Stimulated activated effector memory CD8-positive, alpha-beta T cell treated with anti-CD3 and anti-CD28 coated beads, Interleukin-12 subunit alpha, Interleukin-12 subunit beta, amount 100 ng/mL, for 72 hours (primary cell): Measurements from ENCODE around the gene SIMC1.
A peak's percentile ranks its signal among the peaks of the same experiment; 100 is the strongest.
"Not testable (repeated sequence)": the region's sequence is repeated elsewhere in the genome, so short reads cannot be mapped to it uniquely, and the experiment has no call there.

Experiments used
- ATAC-seq: fragments of 150-1000 bp; cut with Tn5 transposase; 2 replicates; pipeline ENCODE4 v1.10.0; 2021
- DNase-seq, 2 donors: peaks; one replicate each; pipeline ENCODE4 v3.0.0; 2021 to 2022; ENCODE audit warnings: low spot score in 2 of 2
- H3K27ac Mint-ChIP-seq: one replicate; pipeline ENCODE4 v1.8.0; 2022; ENCODE audit warnings: mild to moderate bottlenecking, mixed read lengths
- H3K36me3 Mint-ChIP-seq: one replicate; pipeline ENCODE4 v1.8.0; 2022; ENCODE audit warnings: mild to moderate bottlenecking, mixed read lengths
- H3K4me1 Mint-ChIP-seq: one replicate; pipeline ENCODE4 v1.8.0; 2022; ENCODE audit warnings: mixed read lengths
- H3K4me3 Mint-ChIP-seq: one replicate; pipeline ENCODE4 v1.8.0; 2022; ENCODE audit warnings: mild to moderate bottlenecking, mixed read lengths
- H3K9me3 Mint-ChIP-seq: one replicate; pipeline ENCODE4 v1.8.0; 2022; ENCODE audit warnings: mixed read lengths

The SIMC1 gene

DNA sequence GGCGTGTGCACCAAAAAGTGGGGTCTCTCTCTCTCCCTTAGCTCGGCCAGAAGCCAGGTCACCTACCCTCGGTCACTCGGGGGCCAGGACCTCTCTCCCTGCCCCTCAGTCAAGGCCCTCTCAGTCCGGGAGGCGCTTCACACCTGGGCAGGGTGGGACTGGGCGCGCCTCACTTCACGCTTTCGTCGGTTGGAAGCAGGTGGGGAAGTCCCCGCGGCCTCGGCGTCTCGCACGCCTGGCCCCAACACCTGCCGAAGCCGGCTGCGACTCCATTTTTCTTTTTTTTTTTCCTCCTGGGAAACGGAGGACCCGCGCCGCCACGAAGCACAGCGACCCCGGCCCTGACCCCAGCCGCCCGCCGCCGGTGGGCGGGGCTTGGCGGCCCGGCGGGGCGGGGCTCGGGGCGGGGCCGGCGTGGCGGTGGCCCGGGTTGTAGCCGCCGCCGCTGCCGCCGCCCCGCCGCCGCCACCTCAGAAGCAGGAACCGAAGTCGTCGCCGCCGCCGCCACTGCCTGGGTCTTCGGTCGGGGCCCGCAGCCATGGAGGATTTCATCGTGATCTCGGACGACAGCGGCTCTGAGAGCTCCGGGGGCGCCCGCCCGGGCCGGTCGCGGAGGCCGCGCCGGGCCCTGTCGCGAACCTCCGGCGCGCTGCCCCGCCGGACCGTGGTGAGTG is at the start of gene SIMC1:
SIMC1 (plus strand) TSS at position 454 of the 674 bp plus-strand sequence; CDS start at position 539, 85 bp downstream.
- not testable (repeated sequence) for H3K27ac Mint-ChIP-seq, H3K4me1 Mint-ChIP-seq, H3K9me3 Mint-ChIP-seq, H3K36me3 Mint-ChIP-seq
- H3K4me3 Mint-ChIP-seq: peak within 1 kb of the TSS; percentile 47
- ATAC-seq (peak; percentile 81), DNase-seq (peak; percentile 62 to 82)

DNA sequence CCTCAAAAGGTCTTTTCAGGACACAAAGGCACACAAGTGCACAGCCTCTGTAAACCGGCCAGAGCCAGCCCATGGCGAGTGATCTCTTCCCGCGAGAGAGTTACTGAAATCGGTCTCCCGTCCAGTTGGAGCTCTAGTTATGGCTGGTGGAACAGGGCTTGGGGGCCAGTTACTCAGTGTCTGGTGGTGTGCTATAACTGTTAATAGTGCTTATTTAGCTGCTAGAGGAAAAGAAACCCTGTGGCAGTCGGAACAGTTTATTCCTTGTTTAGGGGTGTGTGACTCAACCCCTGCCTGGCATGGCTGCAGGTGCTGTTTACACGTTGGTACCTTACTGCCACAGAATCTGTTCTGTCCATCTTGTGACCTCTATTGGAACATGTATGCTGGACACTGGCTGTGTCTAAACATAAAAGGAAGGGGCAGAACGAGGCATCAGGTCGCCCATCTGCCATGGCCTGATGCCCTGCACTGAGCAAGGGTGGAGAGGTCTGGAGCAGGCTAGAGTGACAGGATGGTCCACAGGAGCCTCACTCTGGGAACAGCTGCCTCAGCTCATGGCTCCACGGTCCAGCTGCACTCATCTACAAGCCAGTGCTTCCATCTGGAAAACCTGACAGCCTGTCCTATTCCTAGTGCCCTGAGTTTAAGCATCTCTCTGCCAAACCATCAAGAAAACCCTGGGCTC is 49.6 kb upstream of the SIMC1 start:
- Mint-ChIP-seq H3K4me3 (no peak overlapping the region), H3K36me3 (no peaks in the 10 kb centered on the region), H3K4me1 (no peaks in the 10 kb centered on the region), H3K27ac (no peak overlapping the region), H3K9me3 (no peaks in the 10 kb centered on the region)
- peak; percentile 12 for ATAC-seq
- DNase-seq: no peak

DNA sequence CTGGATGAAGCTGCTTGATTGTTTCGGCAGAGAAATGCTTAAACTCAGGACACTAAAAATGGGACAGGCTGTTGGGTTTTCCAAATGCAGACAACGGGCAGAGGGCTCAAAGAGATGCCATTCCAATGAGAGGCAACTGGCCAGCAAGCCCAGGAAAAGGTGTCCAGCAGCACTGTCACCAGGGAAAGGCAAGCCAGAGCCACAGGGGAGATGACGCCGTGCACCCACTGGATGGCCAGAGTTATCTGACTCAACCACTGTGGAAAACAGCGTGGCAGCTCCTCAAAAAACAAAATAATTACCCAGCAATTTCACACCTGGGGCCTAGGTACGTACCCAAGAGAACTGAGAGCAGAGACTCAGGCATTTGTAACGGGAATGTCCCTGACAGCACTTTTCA is 48.4 kb upstream of the SIMC1 start:
- DNase-seq (no peak), ATAC-seq (no peak)
- Mint-ChIP-seq H3K4me3 (no peak overlapping the region), H3K9me3 (no peaks in the 10 kb centered on the region), H3K27ac (no peak overlapping the region), H3K4me1 (no peaks in the 10 kb centered on the region), H3K36me3 (no peaks in the 10 kb centered on the region)

DNA sequence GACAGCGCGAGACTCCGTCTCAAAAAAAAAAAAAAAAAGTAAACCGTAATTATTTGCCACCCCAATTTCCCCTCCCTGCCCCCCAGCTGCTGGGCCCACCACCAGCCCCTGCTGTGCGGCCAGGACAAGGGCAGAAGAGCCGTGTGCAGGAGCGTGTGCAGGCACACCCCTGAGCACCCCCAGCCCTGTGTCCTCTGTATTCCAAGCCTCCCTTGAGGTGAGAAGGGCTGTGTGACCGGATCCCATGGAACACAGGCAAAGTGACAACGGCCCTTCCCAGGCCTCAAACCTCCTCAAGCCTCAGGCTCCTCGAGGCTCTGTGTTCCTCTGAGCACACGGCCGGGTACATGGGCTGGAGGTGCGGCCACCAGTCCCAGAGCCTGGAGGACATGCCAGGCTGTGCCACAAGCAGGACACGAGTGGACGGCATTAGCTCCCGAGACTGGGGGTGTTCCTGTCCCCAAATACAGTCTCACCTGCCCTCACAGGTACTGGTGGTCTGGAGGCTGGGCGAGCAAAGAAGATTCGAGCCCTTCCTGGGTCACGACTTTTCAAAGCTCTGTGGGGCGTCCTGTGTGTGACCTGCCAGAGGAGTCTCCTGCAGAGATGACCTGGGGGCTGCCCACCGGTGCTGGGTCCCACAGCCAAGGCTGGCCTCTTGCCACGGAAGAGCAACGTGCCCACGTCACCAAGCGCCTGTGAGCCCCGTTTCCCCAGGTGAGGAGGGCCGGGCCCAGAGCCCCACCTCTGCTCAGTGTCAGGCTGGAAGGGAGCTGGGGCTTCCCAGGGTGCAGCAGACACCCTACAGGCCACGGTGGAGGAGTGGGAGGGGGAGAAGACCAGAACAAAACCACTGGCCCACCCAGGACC is 47.1 kb upstream of the SIMC1 start:
- H3K4me3 Mint-ChIP-seq: no peak overlapping the region
- no peaks in the 10 kb centered on the region for H3K36me3 Mint-ChIP-seq
- no peaks in the 10 kb centered on the region for H3K4me1 Mint-ChIP-seq
- no peaks in the 10 kb centered on the region for H3K9me3 Mint-ChIP-seq
- ATAC-seq (no peak), DNase-seq (no peak)
- no peak overlapping the region for H3K27ac Mint-ChIP-seq

DNA sequence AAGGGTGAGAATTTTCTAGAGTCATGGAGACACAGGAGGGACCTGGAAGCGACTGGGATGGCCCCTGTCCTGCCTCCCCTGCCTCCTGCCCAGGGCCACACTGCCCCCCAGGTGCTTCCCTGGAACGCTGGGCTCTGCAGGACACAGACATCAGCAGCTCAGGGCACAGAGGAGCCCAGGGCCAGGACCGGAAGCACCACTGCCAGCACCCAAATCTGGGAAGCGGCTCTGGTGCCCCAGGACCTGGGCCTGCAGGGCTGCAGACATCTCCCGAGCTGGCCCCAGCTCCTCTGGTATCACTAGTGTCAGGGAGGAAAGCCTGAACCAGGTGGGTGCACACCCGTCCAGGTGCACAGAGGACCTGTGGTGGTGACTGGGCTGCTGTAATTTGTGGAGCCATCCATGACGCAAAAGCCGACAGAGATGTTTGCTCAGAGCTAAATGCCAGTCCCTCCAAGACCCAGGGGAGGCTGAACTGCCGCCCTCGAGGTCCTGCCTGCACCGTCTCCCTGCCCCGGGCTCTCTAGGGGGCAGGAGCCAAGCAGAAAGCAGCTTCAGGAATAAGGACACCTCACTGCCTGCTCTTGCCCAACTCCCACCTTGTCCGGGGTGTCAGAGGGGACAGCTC is 46.0 kb upstream of the SIMC1 start:
- H3K4me3 Mint-ChIP-seq: no peak overlapping the region
- H3K36me3 Mint-ChIP-seq: no peaks in the 10 kb centered on the region
- H3K4me1 Mint-ChIP-seq: no peaks in the 10 kb centered on the region
- no peak for ATAC-seq
- H3K9me3 Mint-ChIP-seq: no peaks in the 10 kb centered on the region
- DNase-seq: no peak
- H3K27ac Mint-ChIP-seq: no peak overlapping the region

DNA sequence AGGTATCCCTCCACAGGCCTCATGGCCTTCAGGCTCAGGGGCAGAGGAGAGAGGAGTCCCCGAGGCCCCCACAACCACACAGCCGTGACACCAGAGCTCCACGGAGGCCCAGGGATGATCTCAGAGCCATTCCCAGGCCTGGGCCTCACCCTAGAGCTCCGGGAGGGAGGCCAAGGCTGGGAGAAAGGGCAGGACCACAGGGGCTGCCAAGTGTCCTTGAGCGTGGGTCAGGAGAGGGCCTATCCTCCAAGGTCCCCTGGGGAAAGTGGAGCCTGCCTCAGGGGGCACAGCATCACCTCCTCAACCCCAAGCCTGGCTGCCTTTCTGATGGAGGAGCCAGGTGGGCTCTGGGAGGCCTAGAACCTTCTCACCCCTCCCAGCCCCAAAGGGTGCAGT is 45.5 kb upstream of the SIMC1 start:
- H3K4me1 Mint-ChIP-seq, H3K9me3 Mint-ChIP-seq, H3K4me3 Mint-ChIP-seq, DNase-seq, H3K36me3 Mint-ChIP-seq, H3K27ac Mint-ChIP-seq, ATAC-seq: not testable (repeated sequence)

DNA sequence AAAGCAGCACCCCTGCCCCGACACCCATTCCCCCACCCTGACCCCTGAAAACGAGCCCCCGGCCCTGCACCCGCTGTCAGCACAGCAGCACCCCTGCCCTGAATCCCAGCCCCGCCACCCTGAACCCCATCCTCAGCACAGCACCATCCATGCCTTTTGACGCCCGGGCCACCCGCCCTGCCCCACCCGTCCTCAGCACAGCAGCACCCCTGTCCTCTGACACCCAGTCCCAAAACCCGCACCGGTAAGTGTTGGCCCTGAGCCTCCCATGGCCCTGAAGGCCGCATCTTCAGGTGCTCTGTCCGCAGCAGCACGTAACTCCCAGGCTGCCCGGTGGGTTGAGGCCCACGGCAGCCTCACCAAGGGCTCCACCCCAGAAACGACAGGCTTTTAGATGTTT is 44.6 kb upstream of the SIMC1 start:
- H3K9me3 Mint-ChIP-seq, H3K4me3 Mint-ChIP-seq, ATAC-seq, H3K27ac Mint-ChIP-seq, DNase-seq, H3K4me1 Mint-ChIP-seq, H3K36me3 Mint-ChIP-seq: not testable (repeated sequence)

DNA sequence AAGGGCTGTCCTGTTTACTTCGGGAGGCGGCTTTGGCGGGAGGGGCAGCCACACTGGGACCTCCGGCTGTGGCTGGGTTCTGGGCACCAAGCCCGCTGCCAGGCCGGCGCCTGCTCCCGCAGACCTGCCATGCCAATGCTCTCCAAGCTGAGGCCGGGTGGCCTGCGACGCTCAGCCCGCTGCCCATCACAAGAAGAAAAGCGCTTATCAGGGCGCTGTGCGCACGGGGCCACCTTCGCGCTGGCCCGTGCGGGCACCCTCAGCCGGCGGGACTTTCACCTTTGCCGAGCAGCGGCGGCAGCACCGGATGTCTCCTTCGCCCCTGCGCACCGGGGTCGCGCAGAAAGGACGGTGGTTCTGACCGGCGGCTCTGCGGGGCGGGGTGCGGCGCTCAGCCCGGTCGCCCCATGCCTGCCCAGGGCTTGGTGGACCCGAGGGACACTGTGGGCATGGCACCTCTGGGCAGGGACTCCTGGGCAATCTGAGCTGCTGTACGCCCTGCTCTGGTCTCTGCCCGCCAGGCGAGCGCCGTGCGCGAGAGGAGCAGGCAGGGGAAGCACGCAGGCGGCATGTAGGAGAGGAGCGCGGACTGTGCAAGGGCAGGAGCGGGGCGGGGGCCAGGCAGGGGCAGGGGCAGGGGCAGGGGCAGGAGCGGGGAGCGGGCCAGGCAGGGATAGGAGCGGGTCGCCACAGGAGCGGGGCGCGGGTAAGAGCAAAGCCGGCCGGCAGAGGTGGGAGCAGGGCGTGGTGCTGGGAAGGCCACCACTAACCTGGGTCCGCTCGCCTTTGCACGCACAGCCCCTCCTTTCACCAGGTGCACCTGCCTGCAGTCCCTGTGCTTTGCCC is 43.8 kb upstream of the SIMC1 start:
- not testable (repeated sequence) for H3K27ac Mint-ChIP-seq, H3K36me3 Mint-ChIP-seq, H3K4me3 Mint-ChIP-seq, H3K9me3 Mint-ChIP-seq, H3K4me1 Mint-ChIP-seq, DNase-seq
- peak; percentile 58 for ATAC-seq

DNA sequence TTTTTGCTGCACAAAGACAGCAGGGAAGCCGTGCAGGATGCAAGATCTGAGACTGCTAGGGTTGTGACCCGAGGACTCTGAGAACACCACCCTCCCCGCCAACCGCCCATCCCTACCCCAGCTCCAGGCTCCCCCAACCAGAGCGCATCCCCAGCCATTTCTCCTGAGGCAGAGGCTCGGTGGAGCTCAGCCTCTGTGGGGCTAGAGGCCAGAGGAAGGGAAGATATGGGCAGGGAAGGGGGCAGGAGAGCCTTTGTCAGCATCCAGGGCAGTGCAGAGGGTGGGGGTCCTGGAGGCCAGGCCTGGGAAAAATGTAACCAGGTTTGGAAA is 43.2 kb upstream of the SIMC1 start:
- DNase-seq, H3K4me3 Mint-ChIP-seq, H3K9me3 Mint-ChIP-seq, H3K27ac Mint-ChIP-seq, H3K4me1 Mint-ChIP-seq, H3K36me3 Mint-ChIP-seq, ATAC-seq: not testable (repeated sequence)

DNA sequence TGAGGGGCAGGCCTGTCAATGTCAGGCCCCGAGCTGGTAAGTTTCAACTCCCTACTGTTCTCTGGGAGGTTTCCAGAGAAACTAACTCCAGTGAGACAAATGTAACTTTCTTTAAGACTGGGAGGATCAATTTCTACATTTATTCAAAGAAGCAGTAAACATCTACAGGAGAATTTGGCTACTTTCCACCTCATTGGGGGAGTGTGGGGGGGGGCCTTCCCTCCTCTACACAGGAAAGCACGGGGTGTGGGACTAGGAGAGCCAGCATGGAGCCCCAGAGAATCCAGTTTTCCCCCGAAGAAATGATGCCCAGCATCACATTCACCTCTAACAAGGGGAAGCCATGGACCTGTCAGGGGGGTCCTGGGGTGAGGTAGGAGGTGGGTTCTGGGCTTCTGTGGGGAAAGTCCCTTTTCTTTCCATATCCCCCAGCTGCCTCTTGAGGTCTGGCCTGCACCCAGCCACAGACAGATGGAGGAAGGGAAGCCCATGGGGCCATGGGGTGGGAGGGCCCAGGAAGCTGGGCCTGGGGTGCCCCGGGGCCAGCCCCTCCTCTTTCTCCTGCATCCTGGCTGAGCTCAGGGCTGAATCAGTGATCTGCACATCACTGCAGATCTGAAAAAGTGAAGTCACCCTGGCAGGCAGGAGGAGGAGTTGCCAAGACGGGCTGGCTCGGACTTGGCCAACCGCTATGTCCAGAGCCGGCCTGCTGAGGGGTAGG is 42.6 kb upstream of the SIMC1 start:
- DNase-seq, H3K4me3 Mint-ChIP-seq, H3K27ac Mint-ChIP-seq, H3K36me3 Mint-ChIP-seq, H3K4me1 Mint-ChIP-seq, H3K9me3 Mint-ChIP-seq: not testable (repeated sequence)
- peak; percentile 17 for ATAC-seq

DNA sequence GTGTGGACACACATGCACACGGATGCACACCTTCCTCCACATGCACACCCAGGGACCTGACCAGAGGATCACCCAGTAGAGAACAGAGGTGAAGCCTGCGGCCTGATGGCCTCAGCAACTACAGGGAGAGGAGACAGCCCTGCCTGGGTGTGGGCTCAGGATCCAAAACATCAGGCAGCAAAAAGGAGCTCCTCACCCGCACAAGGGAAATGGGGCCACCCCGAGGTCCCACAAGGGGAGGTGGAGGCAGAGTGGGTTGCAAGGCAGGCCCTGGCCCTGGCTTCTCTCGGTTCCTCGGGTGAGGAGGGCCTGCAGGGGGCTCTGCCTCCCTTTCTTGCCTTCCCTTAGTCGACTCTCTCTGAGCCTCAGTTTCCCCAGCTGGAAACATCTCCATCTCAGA is 41.4 kb upstream of the SIMC1 start:
- H3K36me3 Mint-ChIP-seq, H3K9me3 Mint-ChIP-seq, H3K4me1 Mint-ChIP-seq, H3K4me3 Mint-ChIP-seq, H3K27ac Mint-ChIP-seq, ATAC-seq, DNase-seq: not testable (repeated sequence)

DNA sequence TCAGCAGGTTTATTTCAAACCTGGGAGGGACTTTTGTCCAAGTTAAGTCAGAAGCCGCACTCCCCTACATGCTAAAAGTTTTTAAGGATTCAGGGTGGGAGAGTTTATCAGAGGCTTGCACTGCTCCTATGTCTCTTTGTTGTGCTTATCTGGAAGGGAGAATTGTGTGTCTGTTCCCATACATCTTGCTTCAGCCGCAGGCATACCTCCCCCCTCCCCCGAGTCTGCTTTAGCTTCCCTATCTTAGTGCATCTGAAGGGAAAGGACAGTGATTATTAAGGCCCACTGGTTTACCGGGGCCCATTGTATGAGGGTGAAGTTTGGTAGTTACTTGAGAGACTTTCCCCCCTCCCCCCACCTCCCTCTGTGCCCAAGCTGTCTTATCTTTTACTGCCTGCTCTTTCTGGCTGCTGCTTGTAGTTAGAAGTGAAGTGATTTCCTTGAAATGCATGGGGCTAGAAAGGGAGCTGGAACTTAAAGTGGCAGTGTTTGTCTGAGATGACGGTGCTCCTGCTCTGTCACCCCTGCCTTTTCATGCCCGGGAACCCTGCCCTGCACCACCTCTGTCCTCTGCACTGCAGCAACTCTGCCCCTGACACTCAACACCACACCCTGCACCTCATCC is 40.9 kb upstream of the SIMC1 start:
- ATAC-seq, H3K27ac Mint-ChIP-seq, H3K4me1 Mint-ChIP-seq, H3K9me3 Mint-ChIP-seq, H3K4me3 Mint-ChIP-seq, DNase-seq, H3K36me3 Mint-ChIP-seq: not testable (repeated sequence)

DNA sequence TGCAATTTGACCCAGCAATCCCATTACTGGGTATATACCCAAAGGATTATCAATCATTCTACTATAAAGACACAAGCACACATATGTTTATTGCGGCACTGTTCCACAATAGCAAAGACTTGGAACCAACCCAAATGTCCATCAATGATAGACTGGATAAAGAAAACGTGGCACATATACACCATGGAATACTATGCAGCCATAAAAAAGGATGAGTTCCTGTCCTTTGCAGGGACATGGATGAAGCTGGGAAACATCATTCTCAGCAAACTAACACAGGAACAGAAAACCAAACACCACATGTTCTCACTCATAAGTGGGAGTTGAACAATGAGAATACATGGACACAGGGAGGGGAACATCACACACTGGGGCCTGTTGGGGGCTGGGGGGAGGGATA is 39.9 kb upstream of the SIMC1 start:
- not testable (repeated sequence) for H3K27ac Mint-ChIP-seq, H3K4me3 Mint-ChIP-seq

More for the DNA sequence above, 39.9 kb upstream of the SIMC1 start:
- H3K4me1 Mint-ChIP-seq, ATAC-seq, H3K9me3 Mint-ChIP-seq, H3K36me3 Mint-ChIP-seq, DNase-seq: not testable (repeated sequence)
